SJSA1 (cell line): ENCODE data around the gene PTPN2. TPM values are rescaled to one million over a fixed set of nuclear protein-coding genes. Genes with fewer than 3 reads are reported as not detected.

Experiments
- DNase-seq, 2 experiments: peaks; one replicate each; pipeline ENCODE4 v3.0.0-alpha.2; 2015 to 2020; ENCODE audit warnings: low spot score in 2 of 2, low read depth in 1 of 2
- H3K27ac ChIP-seq: fragments of 250-450 bp; sonication (Bioruptor Pico); 2 replicates; pipeline ENCODE4 v1.5.1; 2020; ENCODE audit warnings: mild to moderate bottlenecking, moderate library complexity
- H3K27me3 ChIP-seq: fragments of 250-450 bp; sonication (Bioruptor Pico); replicated peaks from 2 replicates; pipeline ENCODE4 v1.5.1; 2020; ENCODE audit warnings: mild to moderate bottlenecking, moderate library complexity
- H3K36me3 ChIP-seq: fragments of 250-450 bp; sonication (Bioruptor Pico); 2 replicates; pipeline ENCODE4 v1.5.1; 2020; ENCODE audit warnings: mild to moderate bottlenecking
- H3K4me1 ChIP-seq: fragments of 250-450 bp; sonication (Bioruptor Pico); replicated peaks from 2 replicates; pipeline ENCODE4 v1.6.1; 2021; ENCODE audit warnings: mild to moderate bottlenecking
- H3K4me3 ChIP-seq: fragments of 250-450 bp; sonication (Bioruptor Pico); 2 replicates; pipeline ENCODE4 v1.5.1; 2020; ENCODE audit warnings: mild to moderate bottlenecking
- H3K9me3 ChIP-seq: fragments of 250-450 bp; sonication (Bioruptor Pico); replicated peaks from 2 replicates; pipeline ENCODE4 v1.5.1; 2020; ENCODE audit warnings: mild to moderate bottlenecking
- total RNA-seq: library from RNA; depleted of rRNA; stranded (reverse); fragments of >200 nt; shearing (Covaris generic); gene quantifications from 2 replicates; pipeline ENCODE4 v1.2.3, GENCODE V29; 2014; rRNA removed

PTPN2 gene
- 52.2 and 52.7 TPM in 2 replicates for total RNA-seq

- Histone ChIP-seq H3K36me3 (peaks cover 14% of the 10 kb centered on the region), H3K4me1 (peaks cover 14% of the 10 kb centered on the region), H3K4me3 (peak within 1 kb of the TSS; percentile 96), H3K27ac (peak within 1 kb of the TSS; percentile 99), H3K27me3 (no peaks in the 10 kb centered on the region), H3K9me3 (no peaks in the 10 kb centered on the region)
- DNase-seq: peak; percentile 94 to 98
These were observed at the start of gene PTPN2 for GRCh38 chr18:12883684-12884405. PTPN2 (minus strand) TSS chr18:12884237; CDS start chr18:12884141, 96 bp downstream.

DNA sequence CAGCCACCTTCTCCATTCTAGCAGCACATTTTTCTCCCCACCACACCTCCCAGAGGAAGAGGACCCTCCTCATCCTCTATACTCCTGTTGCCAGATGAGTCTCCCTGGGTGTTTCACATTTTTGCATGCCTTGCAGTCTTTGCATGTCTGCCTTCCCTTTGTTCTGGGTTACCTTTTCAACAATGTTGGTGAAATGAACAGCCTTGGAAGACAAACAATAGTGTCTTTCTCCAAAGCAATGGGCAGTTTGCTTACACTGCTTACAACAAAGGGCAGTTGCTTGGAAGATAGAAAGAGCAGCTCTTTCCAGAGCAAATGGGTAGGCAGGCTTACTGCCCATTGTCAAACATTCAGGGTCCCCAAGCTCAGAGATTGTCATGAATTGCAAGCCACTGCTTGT is 49.3 kb upstream of the PTPN2 start:
- H3K27me3 ChIP-seq: no peaks in the 10 kb centered on the region

DNA sequence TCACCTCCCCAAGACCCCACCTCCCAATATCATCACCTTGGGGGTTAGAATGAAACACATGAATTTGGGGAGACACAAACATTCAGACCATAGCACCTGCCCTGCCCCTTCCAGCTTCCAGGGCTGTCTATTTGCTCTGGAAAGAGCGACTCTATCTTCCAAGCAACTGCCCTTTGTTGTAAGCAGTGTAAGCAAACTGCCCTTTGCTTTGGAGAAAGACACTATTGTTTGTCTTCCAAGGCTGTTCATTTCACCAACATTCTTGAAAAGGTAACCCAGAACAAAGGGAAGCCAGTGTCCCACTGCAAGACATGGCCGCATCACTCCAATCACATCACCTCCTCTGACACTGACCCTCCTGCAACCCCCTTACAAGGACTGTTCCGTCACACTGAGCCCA is 46.9 kb upstream of the PTPN2 start:
- H3K4me3 ChIP-seq: no peak overlapping the region
- H3K27ac ChIP-seq: no peak overlapping the region

More for the DNA sequence above, 49.3 kb upstream of the PTPN2 start:
- no peaks in the 10 kb centered on the region for H3K36me3 ChIP-seq
- H3K4me1 ChIP-seq: peaks cover 14% of the 10 kb centered on the region
- H3K9me3 ChIP-seq: no peaks in the 10 kb centered on the region
- no peak overlapping the region for H3K27ac ChIP-seq
- DNase-seq: no peak
- no peak overlapping the region for H3K4me3 ChIP-seq

GRCh38 chr18:12930376-12930775 is 46.3 kb upstream of the PTPN2 start:
- Histone ChIP-seq H3K4me1 (peaks cover 14% of the 10 kb centered on the region), H3K27me3 (no peaks in the 10 kb centered on the region), H3K36me3 (no peaks in the 10 kb centered on the region), H3K27ac (no peak overlapping the region), H3K9me3 (no peaks in the 10 kb centered on the region), H3K4me3 (no peak overlapping the region)
- no peak for DNase-seq

More for the DNA sequence above, 46.9 kb upstream of the PTPN2 start:
- no peak for DNase-seq
- H3K36me3 ChIP-seq: no peaks in the 10 kb centered on the region
- peaks cover 14% of the 10 kb centered on the region for H3K4me1 ChIP-seq
- H3K27me3 ChIP-seq: no peaks in the 10 kb centered on the region
- H3K9me3 ChIP-seq: no peaks in the 10 kb centered on the region

DNA sequence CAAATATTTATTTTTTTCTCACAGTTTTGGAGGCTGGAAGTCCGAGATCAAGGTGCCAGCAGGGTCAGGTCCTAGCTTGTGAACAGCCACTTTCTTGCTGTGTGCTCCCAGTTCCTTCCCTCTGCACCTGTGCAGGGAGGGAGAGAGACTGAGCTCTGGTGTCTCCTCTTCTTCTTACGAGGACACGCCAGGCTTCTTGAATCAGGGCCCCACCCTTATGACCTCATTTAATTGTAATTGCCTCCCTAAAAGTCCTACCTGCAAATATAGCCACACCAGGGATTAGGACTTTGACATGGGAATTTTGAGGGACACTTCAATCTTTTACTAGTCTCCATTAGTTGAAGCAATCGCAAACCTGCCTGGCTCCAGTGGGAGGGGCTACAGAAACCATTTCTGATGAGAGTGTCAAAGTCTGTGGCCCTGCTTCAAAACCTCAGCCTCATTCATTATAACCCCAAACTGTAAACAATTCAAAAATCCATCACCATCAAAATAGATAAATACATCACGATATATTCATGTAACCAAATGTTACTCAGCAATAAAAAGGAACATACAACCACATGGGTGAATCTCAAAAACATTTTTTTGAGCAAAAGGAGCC is 45.5 kb upstream of the PTPN2 start:
- Histone ChIP-seq H3K27ac (no peak overlapping the region), H3K9me3 (no peaks in the 10 kb centered on the region), H3K4me1 (peaks cover 12% of the 10 kb centered on the region), H3K36me3 (no peaks in the 10 kb centered on the region), H3K4me3 (no peak overlapping the region), H3K27me3 (no peaks in the 10 kb centered on the region)
- DNase-seq: no peak

DNA sequence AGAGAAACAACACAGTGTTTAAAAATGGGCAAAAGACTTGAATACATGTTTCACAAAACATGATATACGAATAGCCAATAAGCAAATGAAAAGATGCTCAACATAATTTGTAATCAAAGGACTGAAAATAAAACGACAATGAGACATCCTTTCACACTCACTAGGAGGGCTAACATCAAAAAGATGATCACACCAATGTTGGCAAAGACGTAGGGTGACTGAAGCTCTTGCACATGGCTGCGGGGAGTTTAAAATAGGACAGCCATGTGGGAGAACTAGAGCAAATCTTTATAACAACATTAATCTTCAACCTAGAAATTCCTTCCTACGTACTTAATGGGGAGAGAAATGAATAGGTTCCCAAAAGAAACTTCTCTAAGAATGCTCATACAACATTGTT is 44.6 kb upstream of the PTPN2 start:
- no peak overlapping the region for H3K27ac ChIP-seq
- H3K4me3 ChIP-seq: no peak overlapping the region
- no peaks in the 10 kb centered on the region for H3K36me3 ChIP-seq
- no peaks in the 10 kb centered on the region for H3K9me3 ChIP-seq
- H3K4me1 ChIP-seq: peaks cover 5% of the 10 kb centered on the region
- DNase-seq: no peak
- H3K27me3 ChIP-seq: no peaks in the 10 kb centered on the region

GRCh38 chr18:12928206-12928605 is 44.2 kb upstream of the PTPN2 start:
- no peak overlapping the region for H3K27ac ChIP-seq
- no peak overlapping the region for H3K4me3 ChIP-seq
- peaks cover 1% of the 10 kb centered on the region for H3K4me1 ChIP-seq
- no peaks in the 10 kb centered on the region for H3K27me3 ChIP-seq
- H3K9me3 ChIP-seq: no peaks in the 10 kb centered on the region
- no peak for DNase-seq
- no peaks in the 10 kb centered on the region for H3K36me3 ChIP-seq

DNA sequence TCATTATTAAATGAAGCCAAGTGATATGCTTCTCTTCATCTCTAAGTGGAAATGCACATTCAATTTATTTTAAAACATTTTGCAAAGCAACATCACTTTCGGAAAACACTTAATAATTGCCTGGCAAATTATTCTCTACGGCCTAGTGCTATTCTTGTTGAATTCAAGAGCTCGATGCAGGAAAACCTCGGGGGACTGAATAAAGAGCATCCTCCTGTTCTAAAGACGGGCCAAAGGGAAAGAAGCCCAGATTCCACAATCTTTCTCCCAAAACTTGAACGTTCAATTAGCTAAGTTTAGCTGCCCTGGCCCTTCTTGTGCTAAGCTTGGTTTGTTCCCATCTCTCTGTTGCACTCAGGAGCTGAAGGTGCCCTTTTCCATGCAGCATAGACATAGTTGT is 40.6 kb upstream of the PTPN2 start:
- Histone ChIP-seq H3K4me3 (no peak overlapping the region), H3K36me3 (no peaks in the 10 kb centered on the region), H3K27me3 (no peaks in the 10 kb centered on the region), H3K27ac (no peak overlapping the region), H3K9me3 (no peaks in the 10 kb centered on the region), H3K4me1 (no peaks in the 10 kb centered on the region; the same call in 1 of the 2 replicates)
- no peak for DNase-seq

GRCh38 chr18:12922266-12922665 is 38.2 kb upstream of the PTPN2 start:
- Histone ChIP-seq H3K27ac (no peak overlapping the region), H3K4me1 (no peaks in the 10 kb centered on the region; the same call in 1 of the 2 replicates), H3K27me3 (no peaks in the 10 kb centered on the region), H3K9me3 (no peaks in the 10 kb centered on the region), H3K4me3 (no peak overlapping the region), H3K36me3 (no peaks in the 10 kb centered on the region)
- DNase-seq: no peak

- Histone ChIP-seq H3K4me1 (no peaks in the 10 kb centered on the region; the same call in 1 of the 2 replicates), H3K9me3 (no peaks in the 10 kb centered on the region), H3K36me3 (no peaks in the 10 kb centered on the region), H3K4me3 (no peak overlapping the region), H3K27me3 (no peaks in the 10 kb centered on the region), H3K27ac (no peak overlapping the region)
- DNase-seq: no peak
These were observed 37.1 kb upstream of the PTPN2 start for GRCh38 chr18:12921178-12921577.

DNA sequence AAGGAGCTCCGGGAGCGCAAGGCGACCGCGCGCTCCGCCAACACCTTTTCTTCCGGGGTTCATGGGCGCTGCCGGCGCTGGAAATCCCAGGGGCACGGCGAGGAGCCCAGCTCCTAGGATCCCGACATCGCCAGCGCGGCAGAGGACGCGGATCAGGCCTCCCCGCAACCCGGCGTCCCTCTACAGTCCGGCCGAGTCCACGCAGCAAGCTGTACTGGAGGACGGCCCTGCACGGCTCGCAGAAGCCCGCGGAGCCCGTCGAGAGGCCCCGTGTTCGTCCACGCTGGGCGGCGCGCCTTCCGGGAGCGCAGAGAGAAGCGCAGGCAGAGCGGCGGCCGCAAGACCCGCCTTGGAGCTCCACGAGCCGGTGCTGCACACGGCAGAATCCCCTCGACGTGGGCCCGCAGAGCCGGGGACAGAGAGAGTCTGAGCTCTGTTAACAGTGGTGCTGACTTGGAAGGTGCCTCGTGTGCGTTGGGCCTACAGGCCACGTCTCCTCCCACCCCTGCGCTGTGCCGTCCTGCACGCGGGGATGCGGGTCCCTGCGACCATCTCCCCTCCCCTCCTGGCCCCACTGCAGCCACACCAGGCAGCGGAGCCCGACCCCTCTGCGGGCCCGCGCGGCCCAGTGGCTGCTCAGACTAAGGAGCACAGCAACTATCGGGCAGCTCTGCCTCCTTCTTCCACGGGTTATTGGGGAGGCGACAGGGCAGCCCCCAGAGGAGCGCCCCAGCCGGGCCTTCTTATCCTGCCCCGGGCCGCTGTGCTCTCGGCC is 28.1 kb upstream of the PTPN2 start:
- Histone ChIP-seq H3K36me3 (no peaks in the 10 kb centered on the region), H3K27ac (no peak overlapping the region), H3K27me3 (no peaks in the 10 kb centered on the region), H3K4me1 (peaks cover 11% of the 10 kb centered on the region), H3K9me3 (peaks cover 3% of the 10 kb centered on the region; the same call in 1 of the 2 replicates), H3K4me3 (no peak overlapping the region)
- DNase-seq: no peak

- Histone ChIP-seq H3K9me3 (peaks cover 3% of the 10 kb centered on the region; the same call in 1 of the 2 replicates), H3K36me3 (no peaks in the 10 kb centered on the region), H3K27me3 (no peaks in the 10 kb centered on the region), H3K4me3 (no peak overlapping the region), H3K4me1 (peaks cover 16% of the 10 kb centered on the region), H3K27ac (no peak overlapping the region)
- no peak for DNase-seq
These were observed 27.2 kb upstream of the PTPN2 start for GRCh38 chr18:12911025-12911928.

GRCh38 chr18:12908706-12909105 is 24.7 kb upstream of the PTPN2 start:
- Histone ChIP-seq H3K9me3 (peaks cover 3% of the 10 kb centered on the region; the same call in 1 of the 2 replicates), H3K27me3 (no peaks in the 10 kb centered on the region), H3K36me3 (no peaks in the 10 kb centered on the region), H3K27ac (no peak overlapping the region), H3K4me1 (peaks cover 16% of the 10 kb centered on the region), H3K4me3 (no peak overlapping the region)
- DNase-seq: no peak
